Loucy (cell line): Measurements from ENCODE around the gene RAB14.

ENCODE experiments used
- H2AFZ ChIP-seq: fragments of 200-600 bp; sonication (generic); 2 replicates; pipeline ENCODE4 v1.6.0; 2016; ENCODE audit warnings: antibody characterized with exemption, mild to moderate bottlenecking, low read length, moderate library complexity
- H3F3A ChIP-seq: fragments of 200-600 bp; 2 replicates; pipeline ENCODE4 v1.6.0; 2016; ENCODE audit warnings: antibody characterized with exemption, low read depth, mild to moderate bottlenecking
- H3K27me3 ChIP-seq: fragments of 200-600 bp; sonication (generic); 2 replicates; pipeline ENCODE4 v1.6.1; 2014; ENCODE audit warnings: low read length, mild to moderate bottlenecking; ENCODE audit not compliant: insufficient read depth, poor library complexity, severe bottlenecking
- H3K36me3 ChIP-seq: fragments of 200-600 bp; sonication (generic); 2 replicates; pipeline ENCODE4 v1.6.1; 2016; ENCODE audit warnings: low read length; ENCODE audit not compliant: insufficient read depth
- H3K4me1 ChIP-seq: fragments of 200-600 bp; sonication (generic); 2 replicates; pipeline ENCODE4 v1.5.1; 2014; ENCODE audit warnings: low read length, mild to moderate bottlenecking; ENCODE audit not compliant: insufficient read depth, poor library complexity, severe bottlenecking
- H3K4me2 ChIP-seq: fragments of 200-600 bp; sonication (generic); 2 replicates; pipeline ENCODE4 v1.6.0; 2014; ENCODE audit warnings: antibody characterized with exemption, low read length, low read depth, mild to moderate bottlenecking; ENCODE audit not compliant: poor library complexity, severe bottlenecking
- H3K4me3 ChIP-seq: fragments of 200-600 bp; sonication (generic); 2 replicates; pipeline ENCODE4 v1.5.1; 2014; ENCODE audit warnings: low read length, mild to moderate bottlenecking, mixed read lengths; ENCODE audit not compliant: poor library complexity, severe bottlenecking
- H3K79me2 ChIP-seq: fragments of 200-600 bp; sonication (generic); 2 replicates; pipeline ENCODE4 v1.6.1; 2014; ENCODE audit warnings: low read length; ENCODE audit not compliant: insufficient read depth
- H3K9ac ChIP-seq: fragments of 200-600 bp; sonication (generic); 2 replicates; pipeline ENCODE4 v1.6.0; 2014; ENCODE audit warnings: mild to moderate bottlenecking, low read depth, low read length, moderate library complexity; ENCODE audit not compliant: poor library complexity, severe bottlenecking
- H3K9me2 ChIP-seq: fragments of 200-600 bp; sonication (generic); replicated peaks from 2 replicates; pipeline ENCODE4 v1.6.1; 2016; ENCODE audit warnings: low read depth, low read length, mixed read lengths
- H3K9me3 ChIP-seq: fragments of 200-600 bp; sonication (generic); 2 replicates; pipeline ENCODE4 v1.6.1; 2014; ENCODE audit warnings: mild to moderate bottlenecking, antibody characterized with exemption, low read length, low read depth; ENCODE audit not compliant: insufficient read depth
- H4K20me1 ChIP-seq: fragments of 200-600 bp; sonication (generic); 2 replicates; pipeline ENCODE4 v1.6.0; 2014; ENCODE audit warnings: antibody characterized with exemption, low read length, mild to moderate bottlenecking; ENCODE audit not compliant: insufficient read depth, poor library complexity, severe bottlenecking
- CTCF ChIP-seq: fragments of 200-600 bp; sonication (generic); conservative IDR thresholded peaks from 2 replicates; pipeline ENCODE4 v1.5.1; 2014; ENCODE audit warnings: mild to moderate bottlenecking, antibody characterized with exemption, low read length
- EZH2phosphoT487 ChIP-seq: fragments of 200-600 bp; IDR thresholded peaks from 2 replicates; pipeline ENCODE4 v1.6.1; 2018; ENCODE audit warnings: antibody characterized with exemption, mild to moderate bottlenecking, moderate library complexity, borderline replicate concordance

Gene RAB14

GRCh38 chr9:121214005-121214404 lies 12.3 kb upstream of the RAB14 start:
- Histone ChIP-seq H3K79me2 (no peaks in the 10 kb centered on the region), H3K9me2 (no peaks in the 10 kb centered on the region), H4K20me1 (no peaks in the 10 kb centered on the region), H3K36me3 (no peaks in the 10 kb centered on the region), H2AFZ (peak overlapping the region; percentile 8; the same call in 1 of the 2 replicates), H3K9me3 (no peaks in the 10 kb centered on the region), H3K9ac (no peak overlapping the region), H3K4me3 (no peak overlapping the region), H3F3A (no peaks in the 10 kb centered on the region), H3K4me1 (peaks cover 14% of the 10 kb centered on the region), H3K27me3 (no peaks in the 10 kb centered on the region), H3K4me2 (no peak overlapping the region)
- TF ChIP-seq CTCF, result no peak
- no peak for TF ChIP-seq EZH2phosphoT487

- no peaks in the 10 kb centered on the region for H3K79me2 ChIP-seq
- TF ChIP-seq CTCF, result peak; percentile 98
- no peak for TF ChIP-seq EZH2phosphoT487
- no peaks in the 10 kb centered on the region for H3F3A ChIP-seq
- peak overlapping the region; percentile 52 for H3K4me2 ChIP-seq
- no peaks in the 10 kb centered on the region for H4K20me1 ChIP-seq
- peak overlapping the region; percentile 30 for H3K4me3 ChIP-seq
- H2AFZ ChIP-seq, result peak overlapping the region; percentile 78
- H3K36me3 ChIP-seq, result no peaks in the 10 kb centered on the region
- H3K4me1 ChIP-seq, result peaks cover 14% of the 10 kb centered on the region
- H3K27me3 ChIP-seq, result no peaks in the 10 kb centered on the region
- no peak overlapping the region for H3K9ac ChIP-seq
- H3K9me3 ChIP-seq, result no peaks in the 10 kb centered on the region
- no peaks in the 10 kb centered on the region for H3K9me2 ChIP-seq
These were observed 11.6 kb upstream of the RAB14 start for GRCh38 chr9:121213136-121213806.

GRCh38 chr9:121210536-121210935 lies 8.9 kb upstream of the RAB14 start:
- Histone ChIP-seq H3K9me3 (no peaks in the 10 kb centered on the region), H3K9ac (no peak overlapping the region), H3K27me3 (no peaks in the 10 kb centered on the region), H3F3A (no peaks in the 10 kb centered on the region), H3K9me2 (no peaks in the 10 kb centered on the region), H2AFZ (no peak overlapping the region), H3K79me2 (no peaks in the 10 kb centered on the region), H3K4me2 (no peak overlapping the region), H3K4me3 (no peak overlapping the region), H3K36me3 (no peaks in the 10 kb centered on the region), H4K20me1 (no peaks in the 10 kb centered on the region), H3K4me1 (peaks cover 14% of the 10 kb centered on the region)
- TF ChIP-seq CTCF (no peak), EZH2phosphoT487 (no peak)
